SH-SY5Y (cell line): ENCODE results near the gene GAS7.

ENCODE experiments used
- GATA2 ChIP-seq: IDR thresholded peaks from 2 replicates; pipeline ENCODE4 v1.6.1; 2011; ENCODE audit warnings: mild to moderate bottlenecking, low read depth, low read length
- GATA3 ChIP-seq: IDR thresholded peaks from 2 replicates; pipeline ENCODE4 v1.6.1; 2011; ENCODE audit warnings: low read depth, mild to moderate bottlenecking, low read length, moderate library complexity

DNA sequence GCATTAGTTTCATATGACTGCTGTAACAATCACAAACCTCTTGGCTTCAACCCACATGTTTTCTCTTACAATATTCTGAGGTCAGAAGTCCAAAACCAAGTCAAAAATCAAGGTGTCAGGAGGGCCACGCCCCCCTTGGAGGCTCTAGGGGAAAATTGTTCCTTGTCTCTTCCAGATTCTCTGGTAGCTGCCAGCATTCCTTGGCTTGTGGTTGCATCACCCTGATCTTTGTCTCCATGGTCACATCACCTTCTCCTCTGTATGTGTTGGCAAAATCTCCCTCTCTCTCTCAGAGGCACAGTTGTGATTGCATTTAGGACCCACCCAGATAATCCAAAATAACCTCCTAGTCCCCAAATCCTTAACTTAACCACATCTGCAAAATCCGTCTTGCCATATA lies 105.8 kb downstream of the GAS7 start:
- TF ChIP-seq GATA3 = no peak
- TF ChIP-seq GATA2 = no peak
